HL-60/S4 (cell line): ENCODE data around the gene RPS6KB2.

Experiments
- in situ Hi-C: fragments of 300-500 bp; cut with MboI; formaldehyde crosslinking; loops from 2 replicates; pipeline ENCODE4 v1.14.3; 2022; ENCODE audit warnings: low sequenced_read_pairs

The RPS6KB2 gene

DNA sequence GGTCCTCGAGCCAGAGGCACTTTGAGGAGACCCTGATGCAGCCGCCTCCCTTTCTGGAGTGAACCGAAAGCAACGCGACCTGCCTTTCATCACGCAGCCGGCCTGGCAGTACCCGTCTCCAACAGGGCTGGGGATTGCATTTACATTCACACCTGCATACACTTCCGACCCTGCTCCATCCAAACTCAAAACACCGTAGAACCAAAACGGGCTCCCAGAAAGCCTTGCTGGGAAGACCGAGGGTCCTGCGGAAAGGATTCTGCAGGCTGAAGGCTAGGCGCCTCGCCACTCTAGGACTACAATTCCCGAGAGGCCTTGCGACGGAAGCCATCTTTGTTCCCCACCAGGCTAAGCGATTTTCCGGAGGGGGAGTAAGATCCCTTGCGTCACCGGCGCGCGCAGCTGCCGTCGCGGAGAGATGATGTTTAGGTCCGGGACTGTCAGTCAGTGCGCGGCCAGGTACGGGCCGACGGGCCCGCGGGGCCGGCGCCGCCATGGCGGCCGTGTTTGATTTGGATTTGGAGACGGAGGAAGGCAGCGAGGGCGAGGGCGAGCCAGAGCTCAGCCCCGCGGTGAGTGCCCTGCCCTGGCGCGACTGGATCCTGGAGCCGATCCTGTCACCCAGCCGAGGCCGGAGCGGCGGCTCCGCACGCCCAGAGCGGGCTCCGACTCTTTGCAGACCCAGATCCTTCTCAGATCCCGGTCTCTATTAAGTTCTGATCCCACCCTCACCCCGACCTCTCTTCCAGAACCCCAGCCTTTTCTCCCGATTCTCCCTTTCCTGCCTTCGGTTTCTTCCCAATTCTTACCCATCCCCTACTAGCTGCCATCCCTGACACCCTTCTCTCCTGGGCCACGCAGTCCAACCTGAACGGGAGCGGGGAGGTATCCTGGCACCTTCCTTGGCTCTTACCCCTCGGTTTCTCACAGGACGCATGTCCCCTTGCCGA is at the start of gene RPS6KB2:
Gene RPS6KB2 (plus strand): TSS at position 443 of the 950 bp plus-strand sequence. CDS start 52 bp downstream, at position 495.
- in situ Hi-C loops, result no loop called here

DNA sequence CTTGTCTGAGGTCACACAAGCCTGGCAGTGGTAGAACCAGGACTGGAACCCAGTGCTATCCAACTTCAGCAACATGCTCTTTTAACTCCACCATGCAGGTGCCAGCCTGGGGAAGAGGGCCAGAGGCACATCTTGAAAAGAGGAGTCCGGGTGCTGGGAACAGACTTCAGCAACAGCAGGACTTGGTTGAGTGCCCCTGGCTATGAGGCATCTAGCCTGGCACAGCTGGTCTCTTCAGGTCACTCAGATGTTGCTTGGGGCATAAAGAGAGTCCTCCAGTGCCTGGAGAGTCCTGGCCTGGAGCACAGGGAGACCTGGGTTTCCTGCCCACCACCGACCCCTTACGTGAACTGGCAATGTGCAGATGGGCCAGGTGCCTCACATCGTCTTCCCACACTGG is 49.8 kb upstream of the RPS6KB2 start:
- in situ Hi-C loops, result no loop called here

DNA sequence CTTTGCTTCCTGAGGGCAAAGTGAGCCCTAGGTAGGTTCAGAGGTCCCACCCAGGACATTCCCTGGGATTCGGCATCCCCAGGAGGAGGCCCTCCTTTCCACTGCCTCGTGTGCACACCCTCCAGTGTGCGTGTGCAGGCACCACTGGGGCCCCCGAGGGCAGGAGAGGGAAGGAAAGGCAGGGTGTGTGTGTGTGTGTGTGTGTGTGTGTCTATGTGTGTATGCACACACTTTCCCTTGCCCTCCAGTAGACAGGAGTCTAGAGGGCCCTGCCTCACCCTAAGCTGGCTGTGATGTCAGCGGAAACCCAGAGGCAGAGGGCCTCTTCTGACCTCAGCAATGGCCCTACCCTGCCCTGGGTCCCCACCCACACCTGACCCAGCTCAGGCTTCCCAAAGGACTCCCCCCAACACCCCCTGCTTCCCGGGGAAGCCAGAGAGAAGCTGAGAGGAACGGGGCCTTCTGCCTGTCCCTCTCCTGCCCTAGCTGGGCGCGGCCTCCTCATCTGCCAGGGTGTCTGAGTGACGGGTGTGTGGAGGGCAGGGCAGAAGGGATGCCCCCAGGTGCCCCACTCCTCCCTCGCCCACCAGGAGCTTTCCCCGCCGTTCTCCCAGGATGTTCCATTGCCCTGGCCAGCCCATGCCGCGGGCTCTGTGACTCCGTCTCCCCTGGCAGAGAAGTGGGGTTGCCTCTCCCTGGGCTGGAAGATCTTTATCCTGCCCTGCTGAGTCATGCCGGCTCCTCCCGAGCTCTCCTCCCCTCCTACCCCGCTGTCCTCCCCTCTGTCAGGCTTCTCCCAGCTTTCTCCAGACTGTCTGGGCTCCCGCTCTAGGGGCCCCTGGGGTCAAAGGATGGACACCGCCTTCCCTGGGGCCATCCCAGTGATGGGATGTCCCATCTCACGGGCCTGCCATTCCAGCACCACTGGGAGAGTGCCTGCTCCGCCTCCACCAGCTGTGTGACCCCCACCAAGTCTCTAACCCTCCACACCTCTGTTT is 48.9 kb upstream of the RPS6KB2 start:
- in situ Hi-C loops, result no loop called here

DNA sequence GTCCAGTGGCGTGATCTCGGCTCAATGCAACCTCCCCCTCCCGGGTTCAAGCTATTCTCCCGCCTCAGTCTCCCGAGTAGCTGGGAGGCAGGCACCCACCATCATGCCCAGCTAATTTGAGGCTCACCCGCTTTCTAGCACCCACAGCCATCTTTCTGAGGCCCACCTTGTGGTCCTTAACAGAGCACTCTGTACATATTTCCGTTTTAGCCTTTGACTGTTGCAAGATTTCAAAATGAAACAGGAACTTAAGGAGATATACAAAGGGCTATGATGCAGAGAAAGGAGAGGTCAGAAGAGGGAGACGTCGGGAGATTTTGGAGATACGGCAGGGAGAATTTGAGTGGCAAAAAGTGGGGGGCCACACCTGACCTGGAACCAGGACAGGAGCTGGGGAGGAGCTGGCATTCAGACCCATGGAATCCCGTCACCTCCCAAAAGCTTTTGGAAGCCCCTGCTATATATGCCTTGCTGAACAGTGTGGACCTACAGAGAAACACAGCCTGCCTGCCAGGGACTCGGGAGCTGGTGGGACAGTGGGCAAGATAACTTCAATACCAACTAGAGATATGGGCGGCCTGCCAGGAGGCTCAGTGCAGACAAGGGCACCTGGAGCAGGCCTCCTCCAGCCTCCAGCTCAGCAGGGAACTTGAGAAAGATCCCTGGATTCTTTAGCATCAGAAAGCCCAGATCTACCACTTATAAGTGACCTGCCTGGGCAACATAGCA is 46.9 kb upstream of the RPS6KB2 start:
- in situ Hi-C loops, result no loop called here

DNA sequence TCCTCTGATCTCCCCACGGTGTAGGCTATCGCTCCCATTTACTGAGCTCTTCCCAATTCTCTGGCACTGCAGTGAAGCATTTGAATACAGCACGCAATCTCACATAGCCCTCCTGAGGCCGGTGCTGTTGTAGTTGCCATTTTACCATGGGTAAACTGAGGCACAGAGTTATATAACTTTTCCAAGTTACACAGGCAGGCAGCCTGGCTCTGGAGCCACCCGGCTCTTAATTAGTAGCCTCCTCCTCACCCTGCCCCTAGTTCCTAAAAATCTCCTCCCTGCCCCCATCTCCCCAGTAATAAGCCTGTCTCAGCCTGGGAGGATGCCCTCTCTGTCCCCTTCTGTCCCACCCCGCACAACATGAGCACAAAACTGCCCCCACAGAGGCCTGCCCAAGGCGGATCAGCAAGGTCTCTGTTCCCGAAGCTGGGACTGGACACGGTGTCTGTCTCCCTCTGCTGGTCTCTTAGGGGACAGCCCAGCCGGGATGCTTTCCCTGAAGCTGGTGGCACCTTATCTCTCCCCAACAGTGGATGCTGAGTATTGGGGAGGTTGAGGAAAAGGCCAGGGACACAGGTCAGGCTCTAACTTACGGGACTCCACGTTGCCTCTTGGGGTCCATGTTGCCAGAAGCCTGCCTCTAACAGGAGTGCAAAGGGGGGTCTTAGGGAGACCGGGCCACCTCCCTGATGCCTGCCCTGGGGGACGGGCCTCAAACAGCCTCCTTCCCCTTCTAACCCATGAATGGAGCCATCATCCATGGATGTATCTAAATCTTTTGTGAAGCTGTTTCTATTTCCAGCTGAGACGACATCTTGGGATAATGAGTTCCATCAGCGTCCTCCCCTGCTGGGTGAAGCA is 45.8 kb upstream of the RPS6KB2 start:
- in situ Hi-C loops, result no loop called here

DNA sequence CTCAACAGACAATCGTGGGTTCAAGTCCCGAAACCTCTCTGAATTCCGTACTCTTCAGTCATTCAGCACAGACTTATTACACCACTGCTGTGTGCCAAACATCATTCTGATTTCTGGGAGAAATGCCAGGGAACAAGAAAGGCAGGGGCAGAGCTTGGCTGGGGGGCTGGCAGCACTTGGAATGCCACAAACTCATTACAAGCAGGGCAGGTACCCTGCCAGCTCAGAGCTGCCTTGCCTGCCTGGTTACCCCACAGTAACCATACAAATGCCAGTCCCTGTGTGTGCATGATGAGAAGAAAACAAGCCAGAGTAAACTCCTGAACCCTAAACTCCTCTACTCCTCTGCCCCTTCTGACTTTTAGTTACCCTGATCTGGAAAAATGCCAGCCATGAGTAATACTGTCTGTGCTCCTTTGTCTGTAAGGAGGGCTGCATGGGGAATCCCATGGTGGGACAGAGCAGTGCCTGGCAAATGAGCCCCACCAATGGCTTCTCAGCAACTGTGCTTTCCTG is 43.4 kb upstream of the RPS6KB2 start:
- in situ Hi-C loops, result no loop called here

DNA sequence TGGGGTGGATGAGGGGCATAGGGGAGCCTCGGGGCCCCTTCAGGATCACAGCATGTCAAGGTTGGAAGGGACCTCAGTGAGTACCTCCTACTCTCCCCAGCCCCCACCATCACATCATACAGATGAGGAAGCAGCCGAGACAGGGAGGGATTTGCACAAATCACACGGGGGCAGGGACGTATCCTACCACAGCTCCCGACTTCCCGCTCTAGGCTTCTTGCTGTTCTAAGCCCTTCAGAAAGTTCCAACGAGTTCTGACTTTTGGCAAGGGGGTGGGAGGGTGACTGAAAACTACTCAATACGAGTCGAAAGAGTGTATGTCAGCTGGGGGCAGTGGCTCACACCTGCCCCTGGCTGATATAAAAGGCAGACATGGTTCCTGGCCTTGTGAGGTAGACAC is 41.2 kb upstream of the RPS6KB2 start:
- in situ Hi-C loops, result no loop called here

DNA sequence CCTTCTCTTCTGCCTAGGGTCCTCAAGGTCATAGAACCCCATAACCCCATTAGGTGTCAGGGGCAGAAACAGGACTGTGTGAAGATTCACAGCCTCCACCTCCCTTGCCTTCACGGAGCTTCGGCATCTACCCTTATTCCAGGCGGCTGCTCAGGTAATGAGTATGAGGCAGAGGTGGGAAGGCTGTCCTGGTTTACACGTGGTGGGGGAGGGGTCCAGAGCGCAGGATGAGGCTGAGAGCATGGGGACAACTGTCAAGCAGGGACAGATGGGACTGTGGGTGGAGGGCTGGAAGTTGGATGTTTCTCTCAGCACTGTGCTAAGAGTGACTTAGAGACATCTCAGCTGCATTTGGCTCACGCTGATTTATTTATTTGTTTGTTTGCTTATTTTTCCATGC is 40.8 kb upstream of the RPS6KB2 start:
- in situ Hi-C loops, result no loop called here

DNA sequence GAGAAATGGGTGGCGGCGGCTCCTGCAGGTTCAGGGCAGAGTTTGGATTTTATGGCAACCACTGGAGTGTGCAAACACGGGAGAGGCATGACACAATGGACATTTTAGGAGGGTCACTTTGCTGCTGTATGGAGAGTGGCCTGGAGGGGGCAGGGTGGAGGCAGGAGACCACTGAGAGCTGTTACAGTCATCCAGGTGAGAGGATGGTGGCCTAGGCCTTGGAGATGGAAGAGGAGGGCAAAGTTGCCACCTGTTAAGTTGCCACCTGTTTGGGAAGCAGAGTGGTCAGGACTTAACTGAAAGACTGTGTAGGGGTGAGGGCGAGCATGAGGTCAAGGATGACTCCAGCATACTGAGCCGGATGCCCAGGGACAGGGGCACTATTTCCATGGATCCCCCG is 38.8 kb upstream of the RPS6KB2 start:
- in situ Hi-C loops, result no loop called here

DNA sequence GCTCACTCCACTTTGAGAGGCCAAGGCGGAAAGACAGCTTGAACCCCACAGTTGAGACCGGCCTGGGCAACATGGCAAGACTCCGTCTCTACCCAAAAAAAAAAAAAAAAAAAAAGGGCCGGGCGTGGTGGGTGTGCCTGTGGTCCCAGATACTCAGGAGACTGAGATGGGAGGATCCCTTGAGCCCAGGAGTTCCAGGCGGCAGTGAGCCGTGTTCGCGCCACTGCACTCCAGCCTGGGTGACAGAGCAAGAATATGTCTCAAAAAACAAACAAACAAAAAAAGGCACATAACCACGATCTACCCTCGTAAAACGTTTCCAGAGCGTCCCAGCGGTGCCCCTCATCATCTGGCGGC is 37.4 kb upstream of the RPS6KB2 start:
- in situ Hi-C loops, result no loop called here

DNA sequence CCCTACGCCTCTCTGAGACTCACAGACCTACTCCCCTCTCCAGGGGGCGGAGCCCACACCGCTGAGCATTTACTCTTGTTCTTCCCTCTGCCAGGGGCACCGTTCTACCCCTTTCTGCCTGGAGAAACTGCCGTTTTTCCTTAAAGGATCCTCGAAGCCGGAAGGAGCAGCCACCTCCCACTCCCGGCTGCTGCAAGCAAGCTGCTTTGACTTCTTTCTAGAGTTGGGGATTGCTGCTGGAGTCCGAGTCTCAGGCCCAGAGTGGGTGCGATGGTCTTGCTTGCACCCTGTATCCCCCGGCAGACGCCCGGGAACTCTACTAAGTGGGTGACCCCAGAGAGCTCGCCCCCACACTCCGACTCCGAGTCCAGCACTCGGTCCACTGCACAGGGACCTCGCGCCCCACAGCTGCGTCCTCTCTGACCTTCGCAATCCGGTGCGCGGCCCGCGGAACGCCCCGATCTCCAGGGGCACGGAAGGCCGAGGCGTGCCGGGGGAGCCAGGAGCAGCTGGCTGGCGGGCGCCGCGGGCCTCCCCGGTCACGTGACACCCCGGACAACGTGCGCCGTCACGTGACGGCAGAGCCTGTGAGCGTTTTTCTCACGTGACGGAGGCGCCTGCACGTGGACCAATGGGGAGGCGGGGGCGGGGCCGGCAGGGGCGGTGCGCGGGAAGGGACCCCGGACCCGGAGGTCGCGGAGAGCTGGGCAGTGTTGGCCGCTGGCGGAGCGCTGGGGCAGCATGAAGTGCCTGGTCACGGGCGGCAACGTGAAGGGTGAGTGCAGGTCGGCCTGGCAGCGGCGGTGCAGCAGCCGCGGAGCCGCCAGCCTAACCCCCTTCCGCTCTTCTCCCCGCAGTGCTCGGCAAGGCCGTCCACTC is 36.8 kb upstream of the RPS6KB2 start, which contains the start of gene RAD9A:
Gene RAD9A (plus strand): TSS at position 683 of the 879 bp plus-strand sequence. CDS start 59 bp downstream, at position 742.
- in situ Hi-C loops, result no loop called here

DNA sequence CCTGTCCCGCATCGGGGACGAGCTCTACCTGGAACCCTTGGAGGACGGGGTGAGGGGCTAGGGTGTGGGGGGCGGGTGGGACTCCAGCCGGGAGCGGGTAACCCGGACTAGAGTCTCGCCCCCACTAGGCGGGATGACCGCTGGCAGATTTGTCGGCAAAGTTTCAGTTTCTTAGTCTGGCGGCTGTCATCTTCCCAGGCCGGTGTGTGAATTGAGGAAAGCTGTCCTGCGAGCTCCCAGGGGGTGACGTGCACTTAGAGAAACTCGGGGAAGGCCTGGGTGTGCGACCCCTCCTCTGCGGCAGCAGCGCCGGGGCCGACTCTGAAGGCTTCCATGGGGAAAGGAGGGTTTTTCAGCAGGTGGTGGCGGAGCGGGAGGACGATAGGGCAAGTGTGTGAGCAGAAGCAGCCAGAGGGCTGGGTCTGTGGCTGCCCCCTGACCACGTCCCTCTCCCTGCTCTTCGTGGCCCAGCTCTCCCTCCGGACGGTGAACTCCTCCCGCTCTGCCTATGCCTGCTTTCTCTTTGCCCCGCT is 36.0 kb upstream of the RPS6KB2 start:
- in situ Hi-C loops, result no loop called here

DNA sequence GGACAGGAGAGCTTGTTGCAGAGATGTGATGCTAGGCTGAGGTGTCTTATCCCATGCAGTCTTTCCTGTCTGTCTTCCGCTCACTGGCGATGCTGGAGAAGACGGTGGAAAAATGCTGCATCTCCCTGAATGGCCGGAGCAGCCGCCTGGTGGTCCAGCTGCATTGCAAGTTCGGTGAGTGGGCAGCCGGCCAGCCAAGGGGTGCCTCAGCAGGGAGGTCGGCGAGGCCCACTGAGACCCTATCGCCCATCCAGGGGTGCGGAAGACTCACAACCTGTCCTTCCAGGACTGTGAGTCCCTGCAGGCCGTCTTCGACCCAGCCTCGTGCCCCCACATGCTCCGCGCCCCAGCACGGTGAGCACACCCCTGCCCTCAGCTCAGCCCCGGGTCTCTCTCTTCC is 34.9 kb upstream of the RPS6KB2 start:
- in situ Hi-C loops, result no loop called here

DNA sequence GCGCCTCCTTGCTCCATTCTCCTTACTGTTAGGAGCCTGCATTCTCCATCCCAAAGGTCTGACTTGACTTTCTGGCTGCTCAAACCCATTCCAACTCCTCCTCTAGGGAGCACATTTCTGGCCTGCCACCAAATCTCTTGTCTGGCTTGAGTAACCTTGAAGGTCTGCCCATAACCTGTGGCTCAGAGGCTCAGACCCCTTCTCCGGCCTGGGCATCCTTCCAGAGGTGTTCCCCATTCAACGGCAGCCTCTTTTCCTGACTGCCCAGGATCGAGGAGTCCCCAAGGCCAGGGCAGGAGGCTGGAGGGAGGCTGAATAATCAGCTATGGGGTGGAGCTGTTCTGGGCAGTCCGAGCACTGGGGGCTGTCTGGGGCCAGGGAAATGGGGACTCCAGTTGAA is 34.3 kb upstream of the RPS6KB2 start:
- in situ Hi-C loops, result no loop called here

DNA sequence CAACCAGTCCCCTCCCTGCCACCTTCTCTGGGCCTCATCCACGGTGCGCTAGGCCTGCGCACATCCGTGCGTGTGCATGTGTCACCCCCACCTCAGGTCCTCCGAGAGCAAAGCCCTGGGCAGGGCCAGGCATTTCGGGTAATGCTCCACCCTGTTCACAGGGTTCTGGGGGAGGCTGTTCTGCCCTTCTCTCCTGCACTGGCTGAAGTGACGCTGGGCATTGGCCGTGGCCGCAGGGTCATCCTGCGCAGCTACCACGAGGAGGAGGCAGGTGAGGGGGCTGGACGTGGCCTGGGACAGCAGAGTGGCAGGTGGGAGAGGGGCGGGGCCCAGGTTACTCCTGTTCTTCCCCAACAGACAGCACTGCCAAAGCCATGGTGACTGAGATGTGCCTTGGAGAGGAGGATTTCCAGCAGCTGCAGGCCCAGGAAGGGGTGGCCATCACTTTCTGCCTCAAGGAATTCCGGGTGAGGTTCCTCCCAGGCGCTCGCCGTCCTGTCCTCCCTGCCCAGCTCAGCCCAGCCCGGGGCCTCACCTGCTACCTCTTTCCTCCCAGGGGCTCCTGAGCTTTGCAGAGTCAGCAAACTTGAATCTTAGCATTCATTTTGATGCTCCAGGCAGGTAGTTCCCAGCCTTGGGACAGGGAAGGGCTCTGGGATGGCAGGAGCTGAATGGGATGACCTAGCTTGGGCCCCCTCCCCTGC is 32.6 kb upstream of the RPS6KB2 start:
- in situ Hi-C loops, result no loop called here

DNA sequence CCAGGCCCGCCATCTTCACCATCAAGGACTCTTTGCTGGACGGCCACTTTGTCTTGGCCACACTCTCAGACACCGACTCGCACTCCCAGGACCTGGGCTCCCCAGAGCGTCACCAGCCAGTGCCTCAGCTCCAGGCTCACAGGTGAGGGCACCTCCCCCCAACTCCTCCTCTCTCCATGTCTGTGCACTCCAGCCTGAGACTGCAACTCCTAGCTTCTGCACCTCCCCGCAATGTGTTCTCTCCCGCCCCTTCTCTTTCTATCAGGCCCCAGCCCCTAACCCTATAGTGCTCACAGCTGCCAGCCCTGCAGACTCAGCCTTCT is 32.1 kb upstream of the RPS6KB2 start:
- in situ Hi-C loops, result no loop called here

DNA sequence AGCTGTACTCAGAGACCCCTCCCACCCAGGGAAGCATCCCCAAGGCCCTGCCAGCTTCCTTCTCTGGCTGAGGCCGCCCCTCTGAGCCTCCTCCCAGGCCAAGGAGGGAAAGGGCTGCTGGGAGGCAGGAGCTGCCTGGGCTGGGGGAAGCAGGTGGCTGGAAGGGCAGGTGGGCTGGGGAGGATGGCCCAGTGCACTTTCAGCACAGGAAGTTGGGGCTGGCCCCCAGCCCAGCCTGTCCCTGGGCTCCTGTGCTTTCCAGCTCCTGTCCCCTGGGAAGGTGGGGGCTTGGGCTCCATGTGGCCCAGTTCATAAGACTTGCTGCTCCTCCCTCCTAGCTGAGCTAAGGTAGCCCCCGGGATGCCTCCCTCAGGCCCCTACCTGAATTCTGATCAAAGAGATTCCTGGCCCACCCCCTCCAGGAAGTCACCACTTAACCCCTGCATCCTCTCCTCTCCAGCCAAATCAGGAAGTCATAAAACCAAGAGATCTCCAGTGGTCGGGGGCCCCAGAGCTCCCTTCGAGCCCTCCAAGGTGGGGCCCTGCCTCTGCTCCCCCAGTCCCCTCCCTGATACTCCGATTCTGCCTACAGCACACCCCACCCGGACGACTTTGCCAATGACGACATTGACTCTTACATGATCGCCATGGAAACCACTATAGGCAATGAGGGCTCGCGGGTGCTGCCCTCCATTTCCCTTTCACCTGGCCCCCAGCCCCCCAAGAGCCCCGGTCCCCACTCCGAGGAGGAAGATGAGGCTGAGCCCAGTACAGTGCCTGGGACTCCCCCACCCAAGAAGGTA is 31.5 kb upstream of the RPS6KB2 start:
- in situ Hi-C loops, result no loop called here
